HL-60 (cell line): ENCODE measurements around the gene TEX13A.
"Not testable (repeated sequence)": the region's sequence is repeated elsewhere in the genome, so short reads cannot be mapped to it uniquely, and the experiment has no call there.

Source experiments
- DNase-seq, 2 experiments: peaks; one replicate each; pipeline ENCODE4 v3.0.0-alpha.2; 2010 to 2020; ENCODE audit warnings: low read depth in 1 of 2, low spot score in 1 of 2
- H3K27ac ChIP-seq: fragments of 250-450 bp; sonication (Bioruptor Pico); replicated peaks from 2 replicates; pipeline ENCODE4 v1.5.1; 2020; ENCODE audit warnings: mild to moderate bottlenecking, moderate library complexity
- H3K27me3 ChIP-seq: fragments of 250-450 bp; sonication (Bioruptor Pico); 2 replicates; pipeline ENCODE4 v1.5.1; 2021; ENCODE audit warnings: mild to moderate bottlenecking, moderate library complexity; ENCODE audit not compliant: insufficient read depth, poor library complexity, severe bottlenecking
- H3K4me3 ChIP-seq: replicated peaks from 2 replicates; pipeline ENCODE4 v1.5.1; 2011; ENCODE audit warnings: mild to moderate bottlenecking, control low read depth, low read length; ENCODE audit not compliant: insufficient read depth
- GABPA ChIP-seq: IDR thresholded peaks from 2 replicates; pipeline ENCODE4 v1.6.1; 2012; ENCODE audit warnings: low read depth
- POLR2AphosphoS5 ChIP-seq: IDR thresholded peaks from 2 replicates; pipeline ENCODE4 v1.6.1; 2012; ENCODE audit warnings: low read depth
- SPI1 ChIP-seq: IDR thresholded peaks from 2 replicates; pipeline ENCODE4 v1.6.1; 2012; ENCODE audit warnings: low read depth, mild to moderate bottlenecking, borderline replicate concordance
- TF ChIP-seq, protein P1 (sequence below): IDR thresholded peaks from 2 replicates; pipeline ENCODE4 v1.6.1; 2012; ENCODE audit warnings: low read depth; ENCODE audit not compliant: insufficient replicate concordance
- TF ChIP-seq, protein P2 (sequence below): IDR thresholded peaks from one replicate; pipeline ENCODE4 v1.5.1; 2011; ENCODE audit warnings: low read length, control low read depth, inconsistent platforms; ENCODE audit not compliant: insufficient read depth

The TEX13A gene

DNA sequence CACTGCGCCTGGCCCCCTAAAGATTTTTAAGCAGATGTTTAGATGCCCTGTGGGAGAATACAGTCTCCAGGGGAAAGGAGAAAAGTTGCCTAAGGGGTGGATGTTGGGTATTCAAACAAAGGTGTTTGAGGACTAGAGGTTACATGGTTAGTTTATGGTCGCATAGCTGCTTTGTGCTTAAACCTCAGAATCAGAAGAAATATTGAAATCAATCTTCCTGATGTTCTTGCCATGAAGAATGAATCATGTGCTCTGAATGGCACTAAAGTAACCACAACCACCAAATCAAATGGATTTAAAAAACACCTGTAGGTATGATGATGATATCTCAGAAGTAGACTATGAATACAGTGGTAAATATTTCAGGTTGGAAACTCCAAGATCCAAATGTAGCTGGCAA is 42.7 kb upstream of the TEX13A start:
- DNase-seq, result no peak
- no peak overlapping the region for H3K4me3 ChIP-seq
- no peak for TF ChIP-seq SPI1
- TF ChIP-seq, protein P1, sequence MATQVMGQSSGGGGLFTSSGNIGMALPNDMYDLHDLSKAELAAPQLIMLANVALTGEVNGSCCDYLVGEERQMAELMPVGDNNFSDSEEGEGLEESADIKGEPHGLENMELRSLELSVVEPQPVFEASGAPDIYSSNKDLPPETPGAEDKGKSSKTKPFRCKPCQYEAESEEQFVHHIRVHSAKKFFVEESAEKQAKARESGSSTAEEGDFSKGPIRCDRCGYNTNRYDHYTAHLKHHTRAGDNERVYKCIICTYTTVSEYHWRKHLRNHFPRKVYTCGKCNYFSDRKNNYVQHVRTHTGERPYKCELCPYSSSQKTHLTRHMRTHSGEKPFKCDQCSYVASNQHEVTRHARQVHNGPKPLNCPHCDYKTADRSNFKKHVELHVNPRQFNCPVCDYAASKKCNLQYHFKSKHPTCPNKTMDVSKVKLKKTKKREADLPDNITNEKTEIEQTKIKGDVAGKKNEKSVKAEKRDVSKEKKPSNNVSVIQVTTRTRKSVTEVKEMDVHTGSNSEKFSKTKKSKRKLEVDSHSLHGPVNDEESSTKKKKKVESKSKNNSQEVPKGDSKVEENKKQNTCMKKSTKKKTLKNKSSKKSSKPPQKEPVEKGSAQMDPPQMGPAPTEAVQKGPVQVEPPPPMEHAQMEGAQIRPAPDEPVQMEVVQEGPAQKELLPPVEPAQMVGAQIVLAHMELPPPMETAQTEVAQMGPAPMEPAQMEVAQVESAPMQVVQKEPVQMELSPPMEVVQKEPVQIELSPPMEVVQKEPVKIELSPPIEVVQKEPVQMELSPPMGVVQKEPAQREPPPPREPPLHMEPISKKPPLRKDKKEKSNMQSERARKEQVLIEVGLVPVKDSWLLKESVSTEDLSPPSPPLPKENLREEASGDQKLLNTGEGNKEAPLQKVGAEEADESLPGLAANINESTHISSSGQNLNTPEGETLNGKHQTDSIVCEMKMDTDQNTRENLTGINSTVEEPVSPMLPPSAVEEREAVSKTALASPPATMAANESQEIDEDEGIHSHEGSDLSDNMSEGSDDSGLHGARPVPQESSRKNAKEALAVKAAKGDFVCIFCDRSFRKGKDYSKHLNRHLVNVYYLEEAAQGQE, result no peak
- TF ChIP-seq, protein P2, sequence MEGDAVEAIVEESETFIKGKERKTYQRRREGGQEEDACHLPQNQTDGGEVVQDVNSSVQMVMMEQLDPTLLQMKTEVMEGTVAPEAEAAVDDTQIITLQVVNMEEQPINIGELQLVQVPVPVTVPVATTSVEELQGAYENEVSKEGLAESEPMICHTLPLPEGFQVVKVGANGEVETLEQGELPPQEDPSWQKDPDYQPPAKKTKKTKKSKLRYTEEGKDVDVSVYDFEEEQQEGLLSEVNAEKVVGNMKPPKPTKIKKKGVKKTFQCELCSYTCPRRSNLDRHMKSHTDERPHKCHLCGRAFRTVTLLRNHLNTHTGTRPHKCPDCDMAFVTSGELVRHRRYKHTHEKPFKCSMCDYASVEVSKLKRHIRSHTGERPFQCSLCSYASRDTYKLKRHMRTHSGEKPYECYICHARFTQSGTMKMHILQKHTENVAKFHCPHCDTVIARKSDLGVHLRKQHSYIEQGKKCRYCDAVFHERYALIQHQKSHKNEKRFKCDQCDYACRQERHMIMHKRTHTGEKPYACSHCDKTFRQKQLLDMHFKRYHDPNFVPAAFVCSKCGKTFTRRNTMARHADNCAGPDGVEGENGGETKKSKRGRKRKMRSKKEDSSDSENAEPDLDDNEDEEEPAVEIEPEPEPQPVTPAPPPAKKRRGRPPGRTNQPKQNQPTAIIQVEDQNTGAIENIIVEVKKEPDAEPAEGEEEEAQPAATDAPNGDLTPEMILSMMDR, result no peak
- TF ChIP-seq POLR2AphosphoS5, result no peak
- TF ChIP-seq GABPA, result no peak
- H3K27me3 ChIP-seq, result no peaks in the 10 kb centered on the region
- no peak overlapping the region for H3K27ac ChIP-seq

DNA sequence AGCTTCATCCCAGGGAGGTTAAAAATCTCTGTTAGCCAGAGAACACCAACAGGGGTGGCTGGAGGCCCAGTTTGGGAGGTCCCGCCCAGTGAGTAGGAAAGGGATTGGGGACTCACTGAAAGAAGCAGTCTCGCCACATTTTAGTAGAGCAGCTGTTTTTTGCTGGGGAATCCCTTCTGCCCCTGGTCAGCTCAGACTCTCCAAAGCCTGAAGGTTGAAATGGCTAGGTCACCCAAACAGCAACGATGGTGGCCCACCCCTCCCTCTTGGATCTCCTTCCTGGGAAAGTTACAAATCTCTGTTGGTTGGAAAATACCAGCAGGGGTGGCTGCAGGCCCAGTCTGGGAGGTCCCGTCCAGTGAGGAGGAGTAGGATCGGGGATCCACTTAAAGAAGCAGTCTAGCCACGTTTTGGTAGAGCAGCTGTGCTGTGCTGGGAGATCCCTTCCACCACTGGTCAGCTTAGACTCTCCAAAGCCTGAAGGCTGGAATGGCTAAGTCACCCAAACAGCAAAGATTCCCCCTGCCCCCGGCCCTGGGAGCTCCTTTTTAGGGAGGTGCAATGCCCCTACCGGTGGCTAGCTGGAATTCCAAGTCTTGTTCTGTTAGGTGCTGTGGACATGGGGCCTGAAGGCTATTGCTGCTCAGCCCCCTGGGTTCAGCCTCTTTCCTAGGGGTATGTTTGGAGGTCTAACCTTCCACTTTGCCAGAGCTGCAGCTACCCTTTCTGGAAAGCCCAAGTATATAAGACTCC is 40.0 kb upstream of the TEX13A start:
- Histone ChIP-seq H3K4me3 (no peak overlapping the region), H3K27ac (no peak overlapping the region), H3K27me3 (no peaks in the 10 kb centered on the region)
- TF ChIP-seq POLR2AphosphoS5 (no peak), GABPA (no peak), SPI1 (no peak)
- TF ChIP-seq, protein P1, result no peak
- TF ChIP-seq, protein P2, result no peak
- no peak for DNase-seq

DNA sequence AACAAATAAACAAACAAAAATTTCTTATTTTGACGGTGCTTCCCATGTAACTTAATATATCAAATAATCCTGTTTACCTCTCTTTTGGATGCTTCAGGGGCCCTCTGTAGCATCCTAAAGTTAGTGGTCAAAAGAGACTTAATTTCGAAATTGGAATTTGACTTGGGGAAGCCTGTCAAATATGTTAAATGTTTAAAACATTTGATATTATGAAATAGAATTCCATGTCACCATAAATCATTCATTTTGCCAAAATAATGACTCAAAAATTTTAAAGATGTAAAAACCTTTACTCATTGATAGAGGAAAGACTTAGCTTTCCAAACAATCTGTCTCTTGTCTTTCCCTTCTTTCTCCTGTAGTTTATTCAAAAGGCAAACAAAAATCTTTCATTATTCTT is 20.6 kb upstream of the TEX13A start:
- no peak overlapping the region for H3K4me3 ChIP-seq
- H3K27ac ChIP-seq, result no peak overlapping the region
- no peak for TF ChIP-seq GABPA
- TF ChIP-seq, protein P1, result no peak
- no peak for TF ChIP-seq POLR2AphosphoS5
- TF ChIP-seq, protein P2, result no peak
- TF ChIP-seq SPI1, result no peak
- no peaks in the 10 kb centered on the region for H3K27me3 ChIP-seq
- no peak for DNase-seq

DNA sequence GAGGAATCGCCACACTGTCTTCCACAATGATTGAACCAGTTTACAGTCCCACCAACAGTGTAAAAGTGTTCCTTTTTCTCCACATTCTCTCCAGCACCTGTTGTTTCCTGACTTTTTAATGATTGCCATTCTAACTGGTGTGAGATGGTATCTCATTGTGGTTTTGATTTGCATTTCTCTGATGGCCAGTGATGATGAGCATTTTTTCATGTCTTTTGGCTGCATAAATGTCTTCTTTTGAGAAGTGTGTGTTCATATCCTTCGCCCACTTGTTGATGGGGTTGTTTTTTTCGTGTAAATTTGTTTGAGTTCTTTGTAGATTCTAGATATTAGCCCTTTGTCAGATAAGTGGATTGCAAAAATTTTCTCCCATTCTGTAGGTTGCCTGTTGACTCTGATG is 16.9 kb upstream of the TEX13A start:
- not testable (repeated sequence) for H3K27me3 ChIP-seq, H3K27ac ChIP-seq

More for the DNA sequence above, 16.9 kb upstream of the TEX13A start:
- not testable (repeated sequence) for H3K4me3 ChIP-seq, DNase-seq
